Right atrium auricular region (tissue), 2 donors: Measurements from ENCODE around the gene PCBP3. TPM values are rescaled to one million over a fixed set of nuclear protein-coding genes. Genes with fewer than 3 reads are reported as not detected.

ENCODE experiments used
- DNase-seq: peaks from one replicate; pipeline ENCODE4 v3.0.0-alpha.2; 2019; ENCODE audit warnings: low spot score
- H3K27ac ChIP-seq, 2 donors: fragments of 200-600 bp; sonication (generic); 1 replicate in 1 of 2; 2 replicates in 1 of 2; pipeline ENCODE4 v1.5.1; 2016 to 2019
- H3K27me3 ChIP-seq, 2 donors: fragments of 200-600 bp; sonication (generic); one replicate each; pipeline versions ENCODE4 v1.5.1 to v1.6.0; 2017 to 2019
- H3K36me3 ChIP-seq: fragments of 200-600 bp; sonication (generic); one replicate; pipeline ENCODE4 v1.5.1; 2016
- H3K4me1 ChIP-seq, 2 donors: fragments of 200-600 bp; sonication (generic); one replicate each; pipeline versions ENCODE4 v1.5.1 to v1.6.0; 2017 to 2019
- H3K4me3 ChIP-seq, 2 donors: fragments of 200-600 bp; sonication (generic); 1 replicate in 1 of 2; 2 replicates in 1 of 2; pipeline ENCODE4 v1.5.1; 2017 to 2019; ENCODE audit warnings: mild to moderate bottlenecking in 1 of 2, moderate library complexity in 1 of 2
- H3K9me3 ChIP-seq, 2 donors: fragments of 200-600 bp; sonication (generic); one replicate each; pipeline ENCODE4 v1.5.1; 2019
- CTCF ChIP-seq, 2 donors: fragments of 200-600 bp; sonication (generic); IDR thresholded peaks; one replicate each; pipeline ENCODE4 v1.5.1; 2019; ENCODE audit warnings: antibody characterized with exemption in 2 of 2
- total RNA-seq, 2 donors: library from RNA; depleted of rRNA; stranded (reverse); fragments of >200 nt; gene quantifications; one replicate each; pipeline ENCODE4 v1.1.0, GENCODE V29; 2016

PCBP3 gene
- total RNA-seq, 2 donors from 2014 or later: 2.3 to 5.2 TPM

DNA sequence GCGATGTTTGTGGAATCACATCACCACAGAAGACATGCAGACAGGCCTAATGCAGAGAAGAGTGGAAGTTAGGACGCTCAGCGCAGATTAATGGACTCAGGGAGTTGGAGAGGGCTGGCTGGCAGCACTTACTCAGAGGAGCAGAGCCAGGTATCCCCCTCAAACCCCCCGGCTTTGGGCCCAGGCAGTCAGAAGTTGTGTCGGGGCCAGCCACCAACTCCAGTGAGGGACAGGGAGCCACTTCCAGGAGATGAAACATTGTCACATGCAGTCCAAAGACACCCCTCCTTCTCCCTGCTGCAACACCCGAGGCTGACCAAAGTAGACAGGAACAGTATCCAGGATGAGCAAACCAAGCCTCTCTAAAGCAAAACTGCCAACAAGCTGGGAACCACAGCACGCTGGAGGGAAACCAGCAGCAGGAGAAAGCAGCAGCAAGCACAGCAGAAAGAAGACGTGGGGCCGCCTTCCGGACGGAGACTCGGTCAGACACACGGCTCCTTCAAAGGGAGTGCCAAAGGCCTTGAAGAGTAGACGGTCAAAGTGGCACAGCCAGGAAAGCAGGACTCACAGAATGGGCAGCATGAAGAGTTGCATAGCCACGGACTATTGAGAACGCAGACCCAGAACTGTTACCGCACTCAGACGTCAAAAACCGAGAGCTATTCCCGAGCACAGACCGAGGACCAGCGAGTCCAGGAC, 149.3 kb downstream of the PCBP3 start:
- TF ChIP-seq CTCF (IDR thresholded peaks at IDR 0.05): no peak
- no peak for DNase-seq

GRCh38 chr21:45794027-45794426, 150.5 kb downstream of the PCBP3 start:
- no peak for DNase-seq
- Histone ChIP-seq H3K27me3 (no peaks in the 10 kb centered on the region), H3K9me3 (no peaks in the 10 kb centered on the region), H3K27ac (no peak overlapping the region), H3K36me3 (no peaks in the 10 kb centered on the region), H3K4me1 (no peaks in the 10 kb centered on the region), H3K4me3 (no peak overlapping the region)
- TF ChIP-seq CTCF (IDR thresholded peaks at IDR 0.05): no peak

More for the DNA sequence above, 149.3 kb downstream of the PCBP3 start:
- H3K36me3 ChIP-seq: no peaks in the 10 kb centered on the region
- no peaks in the 10 kb centered on the region for H3K27me3 ChIP-seq
- no peaks in the 10 kb centered on the region for H3K4me1 ChIP-seq
- no peak overlapping the region for H3K4me3 ChIP-seq
- no peak overlapping the region for H3K27ac ChIP-seq
- H3K9me3 ChIP-seq: no peaks in the 10 kb centered on the region

GRCh38 chr21:45796003-45796402, 152.5 kb downstream of the PCBP3 start:
- Histone ChIP-seq H3K9me3 (no peaks in the 10 kb centered on the region), H3K4me1 (no peaks in the 10 kb centered on the region), H3K36me3 (no peaks in the 10 kb centered on the region), H3K4me3 (no peak overlapping the region), H3K27me3 (no peaks in the 10 kb centered on the region), H3K27ac (no peak overlapping the region)
- DNase-seq: no peak
- no peak for TF ChIP-seq CTCF (IDR thresholded peaks at IDR 0.05)

DNA sequence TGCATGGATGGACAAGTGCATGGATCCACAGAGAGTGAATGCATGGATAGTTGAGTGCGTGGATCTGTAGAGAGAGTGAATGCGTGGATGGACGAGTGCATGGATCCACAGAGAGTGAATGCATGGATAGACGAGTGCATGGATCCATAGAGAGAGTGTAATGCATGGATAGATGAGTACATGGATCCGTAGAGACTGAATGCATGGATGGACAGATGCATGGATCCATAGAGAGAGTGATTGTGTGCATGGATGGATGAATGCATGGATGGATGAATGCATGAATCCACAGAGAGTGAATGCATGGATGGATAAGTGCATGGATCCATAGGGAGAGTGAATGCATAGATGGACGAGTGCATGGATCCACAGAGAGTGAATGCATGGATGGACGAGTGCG, 153.8 kb downstream of the PCBP3 start:
- no peaks in the 10 kb centered on the region for H3K4me1 ChIP-seq
- H3K9me3 ChIP-seq: no peaks in the 10 kb centered on the region
- no peaks in the 10 kb centered on the region for H3K27me3 ChIP-seq
- no peak overlapping the region for H3K27ac ChIP-seq
- TF ChIP-seq CTCF (IDR thresholded peaks at IDR 0.05): no peak
- no peak for DNase-seq
- no peak overlapping the region for H3K4me3 ChIP-seq
- no peaks in the 10 kb centered on the region for H3K36me3 ChIP-seq

DNA sequence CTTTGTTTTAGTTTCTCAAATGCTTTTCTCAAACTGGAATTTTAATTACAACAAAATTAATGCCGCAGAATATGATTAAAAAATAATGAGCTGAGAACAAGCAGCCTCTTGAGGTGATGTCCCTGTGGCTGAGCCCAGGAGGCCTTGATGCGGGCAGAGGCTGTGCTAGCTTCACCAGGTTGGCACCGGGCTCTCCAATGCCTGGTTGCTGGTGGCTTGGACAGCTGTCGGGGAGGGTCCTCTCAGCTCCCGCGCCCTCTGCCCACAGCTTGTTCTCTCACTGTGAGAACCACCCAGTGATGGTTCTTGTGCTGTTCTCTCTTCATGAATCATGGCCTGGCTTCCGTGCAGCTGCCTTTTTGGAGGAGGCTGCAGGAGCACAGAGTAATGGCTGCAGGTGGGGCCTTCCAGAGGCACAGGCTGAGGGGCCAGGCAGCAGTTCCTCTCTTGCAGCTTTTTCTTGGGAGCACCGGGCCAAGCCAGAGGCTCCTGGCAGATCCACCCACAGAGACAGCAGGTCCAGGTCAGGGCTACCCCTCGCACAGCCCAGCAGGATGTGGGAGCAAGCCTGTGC, 156.3 kb downstream of the PCBP3 start:
- no peaks in the 10 kb centered on the region for H3K9me3 ChIP-seq
- TF ChIP-seq CTCF (IDR thresholded peaks at IDR 0.05): no peak

More for the DNA sequence above, 156.3 kb downstream of the PCBP3 start:
- no peaks in the 10 kb centered on the region for H3K27me3 ChIP-seq
- no peak overlapping the region for H3K4me3 ChIP-seq
- H3K36me3 ChIP-seq: no peaks in the 10 kb centered on the region
- no peak for DNase-seq
- no peak overlapping the region for H3K27ac ChIP-seq
- H3K4me1 ChIP-seq: no peaks in the 10 kb centered on the region
